GM12878 (cell line): ENCODE data around the gene ITPR2. TPM values are rescaled to one million over a fixed set of nuclear protein-coding genes. Genes with fewer than 3 reads are reported as not detected.
A peak's percentile ranks its signal among the peaks of the same experiment; 100 is the strongest.

Experiments used
- ATAC-seq: fragments of 200-7000 bp; cut with Tn5 transposase; 3 replicates; pipeline ENCODE4 v1.9.1; 2020; ENCODE audit warnings: mild to moderate bottlenecking, moderate library complexity
- BruUV-seq: library from RNA; stranded (reverse); fragments of 400-500 nt; replicated peaks from 2 replicates; lab custom pipeline; 2021; lab: Mats Ljungman, UMichigan
- CTCF ChIA-PET: fragments of 300-600 bp; sonication (Branson Sonifier 250); formaldehyde crosslinking; extraction: SDS; loops from one replicate; lab custom pipeline; 2021; ENCODE audit warnings: inconsistent platforms; lab: Yijun Ruan, JAX
- POLR2A ChIA-PET: fragments of 350-600 bp; formaldehyde crosslinking; extraction: SDS; loops from one replicate; lab custom pipeline; 2021; ENCODE audit warnings: inconsistent platforms; lab: Charles Lee
- RAD21 ChIA-PET: fragments of 300-600 bp; sonication (Branson Sonifier 250); formaldehyde crosslinking; loops from one replicate; lab custom pipeline; 2023; ENCODE audit warnings: antibody characterized with exemption; ENCODE audit not compliant: unreplicated experiment; lab: Charles Lee
- SMC1A ChIA-PET: fragments of 300-600 bp; sonication (Branson Sonifier 250); formaldehyde crosslinking; loops from one replicate; lab custom pipeline; 2023; ENCODE audit not compliant: unreplicated experiment, uncharacterized antibody; lab: Charles Lee
- DNase-seq: peaks from one replicate; pipeline ENCODE4 v3.0.0-alpha.2; 2011; ENCODE audit warnings: low read depth, low spot score
- FAIRE-seq: peaks from 3 replicates; lab custom pipeline; 2011; peaks lifted over from hg19 to GRCh38; lab: Jason Lieb, UNC
- H2AFZ ChIP-seq: 2 replicates; pipeline ENCODE4 v1.6.0; 2011; ENCODE audit warnings: low read depth, low read length, control low read depth; ENCODE audit not compliant: control insufficient read depth
- H3K27ac ChIP-seq: 2 replicates; pipeline ENCODE4 v1.5.1; 2011; ENCODE audit warnings: control low read depth; ENCODE audit not compliant: control insufficient read depth, insufficient read depth
- H3K27me3 ChIP-seq, 2 experiments: replicated peaks in 1 of 2; 2 replicates each; pipeline versions ENCODE4 v1.6.0 to v1.6.1; 2011; ENCODE audit warnings: low read length in 1 of 2; ENCODE audit not compliant: control insufficient read depth in 2 of 2, insufficient read depth in 2 of 2
- H3K36me3 ChIP-seq, 2 experiments: 2 replicates each; pipeline ENCODE4 v1.5.1; 2011; ENCODE audit warnings: low read length in 1 of 2; ENCODE audit not compliant: control insufficient read depth in 2 of 2, insufficient read depth in 2 of 2
- H3K4me1 ChIP-seq: 2 replicates; pipeline ENCODE4 v1.6.1; 2011; ENCODE audit warnings: mild to moderate bottlenecking, low read length, moderate library complexity, mixed read lengths; ENCODE audit not compliant: control insufficient read depth, insufficient read depth
- H3K4me2 ChIP-seq: 2 replicates; pipeline ENCODE4 v1.6.0; 2011; ENCODE audit warnings: control low read depth; ENCODE audit not compliant: control insufficient read depth, insufficient read depth
- H3K4me3 ChIP-seq: fragments of 200-600 bp; sonication (generic); 2 replicates; pipeline ENCODE4 v1.5.1; 2016
- H3K79me2 ChIP-seq: 2 replicates; pipeline ENCODE4 v1.6.0; 2011; ENCODE audit warnings: low read length; ENCODE audit not compliant: control insufficient read depth, insufficient read depth
- H3K9ac ChIP-seq: 2 replicates; pipeline ENCODE4 v1.8.0; 2011; ENCODE audit warnings: low read length, control low read depth, mixed read lengths; ENCODE audit not compliant: control insufficient read depth, insufficient read depth
- H3K9me3 ChIP-seq: replicated peaks from 3 replicates; pipeline ENCODE4 v1.5.1; 2011; ENCODE audit warnings: mild to moderate bottlenecking, low read length; ENCODE audit not compliant: control insufficient read depth, insufficient read depth
- H4K20me1 ChIP-seq: 2 replicates; pipeline ENCODE4 v1.6.0; 2011; ENCODE audit not compliant: control insufficient read depth, insufficient read depth
- CBFB ChIP-seq: IDR thresholded peaks from 2 replicates; pipeline ENCODE4 v1.6.1; 2016; ENCODE audit warnings: antibody characterized with exemption, low read depth
- CEBPB ChIP-seq, 2 experiments: fragments of 150-350 bp in 1 of 2; IDR thresholded peaks; 2 replicates each; pipeline ENCODE4 v1.6.1; 2012 to 2014; ENCODE audit warnings: low read depth in 2 of 2, low read length in 2 of 2, borderline replicate concordance in 1 of 2, inconsistent platforms in 1 of 2
- ESRRA ChIP-seq: IDR thresholded peaks from 2 replicates; pipeline ENCODE4 v1.6.1; 2012; ENCODE audit warnings: mild to moderate bottlenecking, low read length, improper control_type of control experiment
- ETV6 ChIP-seq, 2 experiments: fragments of 450-650 bp in 1 of 2; IDR thresholded peaks in 1 of 2; conservative IDR thresholded peaks in 1 of 2; 2 replicates each; pipeline ENCODE4 v1.6.1; 2014; ENCODE audit warnings: antibody characterized with exemption in 1 of 2, borderline replicate concordance in 1 of 2, low read depth in 1 of 2, mild to moderate bottlenecking in 1 of 2, moderate library complexity in 1 of 2
- FOXM1 ChIP-seq: IDR thresholded peaks from 2 replicates; pipeline ENCODE4 v1.6.1; 2012; ENCODE audit warnings: low read depth, mild to moderate bottlenecking, inconsistent platforms, low read length, moderate library complexity
- GABPA ChIP-seq: IDR thresholded peaks from 2 replicates; pipeline ENCODE4 v1.6.1; 2014; ENCODE audit warnings: antibody characterized with exemption, low read depth, mild to moderate bottlenecking, inconsistent platforms
- IRF4 ChIP-seq: IDR thresholded peaks from 2 replicates; pipeline ENCODE4 v1.6.1; 2011; ENCODE audit warnings: low read depth, low read length
- MEF2A ChIP-seq: IDR thresholded peaks from 2 replicates; pipeline ENCODE4 v1.6.1; 2011; ENCODE audit warnings: low read depth, mild to moderate bottlenecking, low read length, moderate library complexity; ENCODE audit not compliant: insufficient read depth
- MEF2B ChIP-seq: fragments of 450-650 bp; IDR thresholded peaks from 2 replicates; pipeline ENCODE4 v1.6.1; 2018; ENCODE audit warnings: mild to moderate bottlenecking, moderate library complexity; ENCODE audit not compliant: partially characterized antibody, poor library complexity, severe bottlenecking
- NFYA ChIP-seq: IDR thresholded peaks from 2 replicates; pipeline ENCODE4 v1.6.1; 2011; ENCODE audit warnings: low read depth, mild to moderate bottlenecking, low read length, improper control_type of control experiment, borderline replicate concordance
- NR2C1 ChIP-seq: fragments of 450-650 bp; IDR thresholded peaks from 2 replicates; pipeline ENCODE4 v1.6.1; 2017; ENCODE audit warnings: antibody characterized with exemption, mild to moderate bottlenecking, moderate library complexity
- PAX5 ChIP-seq: IDR thresholded peaks from 2 replicates; pipeline ENCODE4 v1.6.1; 2011; ENCODE audit warnings: low read depth, low read length, borderline replicate concordance
- SMAD5 ChIP-seq: IDR thresholded peaks from 2 replicates; pipeline ENCODE4 v1.6.1; 2016; ENCODE audit warnings: antibody characterized with exemption, low read depth
- TCF7 ChIP-seq: IDR thresholded peaks from 2 replicates; pipeline ENCODE4 v1.6.1; 2014; ENCODE audit warnings: antibody characterized with exemption, borderline replicate concordance
- ZNF207 ChIP-seq: fragments of 450-650 bp; IDR thresholded peaks from 2 replicates; pipeline ENCODE4 v1.6.1; 2014; ENCODE audit warnings: antibody characterized with exemption, mild to moderate bottlenecking, borderline replicate concordance
- ZNF217 ChIP-seq: fragments of 450-650 bp; IDR thresholded peaks from 2 replicates; pipeline ENCODE4 v1.6.1; 2017; ENCODE audit warnings: antibody characterized with exemption, mild to moderate bottlenecking
- WGBS: methylation state at CpG from one replicate; pipeline ENCODE4 v1.1.6; 2016; ENCODE audit warnings: low lambda C conversion rate; ENCODE audit not compliant: insufficient replicate concordance, insufficient coverage; ENCODE audit errors: missing lambda C conversion rate; 5-methylcytosine and 5-hydroxymethylcytosine counted together
- in situ Hi-C: fragments of 300-500 bp; cut with MboI; formaldehyde crosslinking; loops from 9 replicates; pipeline ENCODE4 v1.14.3; 2018; ENCODE audit warnings: mixed read lengths
- intact Hi-C: fragments of 100-400 bp; cut with micrococcal nuclease; formaldehyde crosslinking; loops from one replicate; pipeline ENCODE4 v1.14.2; 2022; ENCODE audit not compliant: unreplicated experiment
- polyA plus RNA-seq, 11 experiments: library from polyadenylated mRNA; depleted of rRNA in 4 of 11; unstranded in 6 of 11; stranded (reverse) in 5 of 11; fragments of >200 nt; fragmentation: Nextera tagmentation in 4 of 11; fragmentation: Illumina TruSeq in 1 of 11; extraction: Ambion mirVana in 4 of 11; extraction: Trizol in 1 of 11; gene quantifications; 1 replicate in 1 of 11; 2 replicates in 10 of 11; pipeline versions ENCODE4 v1.2.1 to v1.2.3, GENCODE V29; 2011 to 2016; ENCODE audit warnings: inconsistent platforms in 2 of 11, missing spikeins in 2 of 11, low read depth in 1 of 11
- total RNA-seq, 4 experiments: library from RNA; depleted of rRNA in 3 of 4; stranded (reverse); fragments of >200 nt in 3 of 4; fragmentation: Illumina TruSeq in 1 of 4; extraction: Trizol in 1 of 4; gene quantifications; 2 replicates each; pipeline versions ENCODE4 v1.2.1 to v1.2.3, GENCODE V29; 2013 to 2021
- TF ChIP-seq, protein P1 (sequence below): IDR thresholded peaks from 2 replicates; pipeline ENCODE4 v1.6.1; 2012; ENCODE audit warnings: low read depth, low read length, improper control_type of control experiment
- TF ChIP-seq, protein P2 (sequence below): fragments of 450-650 bp; formaldehyde crosslinking; IDR thresholded peaks from 2 replicates; pipeline ENCODE4 v1.5.0; 2022; ENCODE audit warnings: mild to moderate bottlenecking, missing genetic modification characterization
- TF ChIP-seq, protein P3 (sequence below): IDR thresholded peaks from 2 replicates; pipeline ENCODE4 v1.6.1; 2012; ENCODE audit warnings: low read length, inconsistent platforms

The ITPR2 gene
- total and polyA plus RNA-seq, 10 of the 15 experiments (the other 5 are each of a cell fraction or from before 2014, with no cell fraction given) = 7.5 to 76.2 (median 47.1) TPM

DNA sequence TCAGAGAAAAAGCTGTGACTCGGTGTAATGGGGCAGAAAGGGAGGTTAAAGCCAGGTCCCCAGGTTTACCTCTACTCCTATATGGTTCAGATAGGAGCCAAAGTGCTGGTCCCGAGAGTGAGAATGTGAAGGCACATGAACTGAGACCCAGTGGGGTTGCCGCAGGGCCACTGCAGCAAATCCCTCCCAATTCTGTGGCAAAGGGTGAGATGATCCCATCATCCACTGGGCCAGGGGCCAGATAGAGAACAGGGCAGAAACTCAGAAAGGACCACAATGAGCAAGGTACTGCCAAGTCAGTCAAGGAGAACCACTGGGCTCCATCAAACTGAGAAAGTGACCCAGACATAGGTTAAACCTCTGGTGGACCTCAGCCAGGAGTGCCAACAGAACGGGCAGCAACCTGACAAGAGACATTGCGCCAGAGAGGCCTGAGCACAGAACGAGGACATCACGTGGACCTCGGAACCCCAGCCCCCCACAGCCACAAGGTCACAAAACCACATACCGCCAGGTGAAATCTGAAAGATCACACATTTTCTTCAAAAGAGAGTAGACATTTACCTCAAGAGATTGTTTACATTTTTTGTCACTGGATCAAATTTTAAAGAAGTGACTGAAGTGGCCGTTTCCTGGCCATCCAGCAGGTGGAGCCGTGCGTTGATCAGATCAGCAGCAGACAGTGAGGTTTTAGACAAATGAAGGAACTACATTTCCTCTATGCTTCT, 20.5 kb upstream of the ITPR2 start:
- in situ Hi-C loops (no loop called here), intact Hi-C loops (loop anchor here (1.0 to 10.0 kb wide), 3 partner anchors 32 to 1479 kb away; partner anchors contain the start of gene TM7SF3)
- H3K4me3 ChIP-seq = no peak overlapping the region
- 52% methylated on average over 12 of the region's 12 CpGs for WGBS
- H3K36me3 ChIP-seq = no peaks in the 10 kb centered on the region
- SMC1A ChIA-PET = interaction anchor here (1.1 to 4.8 kb wide), 6 partner anchors 17 to 157 kb away, joined by 4 to 36 read pairs (median 7); no protein-coding TSS in a partner anchor
- no peaks in the 10 kb centered on the region for H3K9me3 ChIP-seq
- H3K27ac ChIP-seq = no peak overlapping the region
- no peak overlapping the region for H3K9ac ChIP-seq
- DNase-seq (no peak), FAIRE-seq (peak; percentile 96), ATAC-seq (peak; percentile 97)
- peaks cover 3% of the 10 kb centered on the region; the same call in 1 of the 2 replicates for H3K4me1 ChIP-seq
- peak overlapping the region; percentile 63 for H2AFZ ChIP-seq
- no peaks in the 10 kb centered on the region for H3K79me2 ChIP-seq
- no peaks in the 10 kb centered on the region for H4K20me1 ChIP-seq
- no peak overlapping the region for H3K4me2 ChIP-seq
- no peaks in the 10 kb centered on the region for H3K27me3 ChIP-seq
- CTCF ChIA-PET = interaction anchor here (0.8 to 13.4 kb wide), 8 partner anchors 17 to 162 kb away, joined by 3 to 158 read pairs (median 8); partner anchors contain the start of gene TM7SF3
- POLR2A ChIA-PET = no interaction called here
- RAD21 ChIA-PET = interaction anchor here (1.8 to 6.4 kb wide), 2 partner anchors 23 to 31 kb away, joined by 8 to 60 read pairs; no protein-coding TSS in a partner anchor
- no TSS peak for BruUV-seq
- no peak for TF ChIP-seq GABPA
- TF ChIP-seq PAX5 = no peak
- no peak for TF ChIP-seq TCF7
- TF ChIP-seq, protein P1, sequence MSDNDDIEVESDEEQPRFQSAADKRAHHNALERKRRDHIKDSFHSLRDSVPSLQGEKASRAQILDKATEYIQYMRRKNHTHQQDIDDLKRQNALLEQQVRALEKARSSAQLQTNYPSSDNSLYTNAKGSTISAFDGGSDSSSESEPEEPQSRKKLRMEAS = no peak
- TF ChIP-seq ESRRA = no peak
- TF ChIP-seq MEF2B = no peak
- TF ChIP-seq ETV6 (conservative IDR thresholded peaks at IDR 0.05 in 1 of 2, IDR thresholded peaks at IDR 0.05 in 1 of 2; ENCODE audit: borderline replicate concordance in 1 of 2, low read depth in 1 of 2) = no peak; a peak in 1 of 4 replicates
- TF ChIP-seq ZNF207 = no peak
- peak; percentile 69; the same call in 1 of the 2 replicates for TF ChIP-seq FOXM1
- TF ChIP-seq SMAD5 = no peak
- 0 out of 2 replicates have a peak, but pooled peaks have one; percentile 32 for TF ChIP-seq MEF2A
- TF ChIP-seq IRF4 = 0 out of 2 replicates have a peak, but pooled peaks have one; percentile 27
- no peak for TF ChIP-seq CEBPB (IDR thresholded peaks at IDR 0.05; ENCODE audit: borderline replicate concordance in 1 of 2, low read depth in 2 of 2, low read length in 2 of 2)
- TF ChIP-seq CBFB = no peak
- TF ChIP-seq NR2C1 = no peak
- no peak for TF ChIP-seq ZNF217
- TF ChIP-seq, protein P2, sequence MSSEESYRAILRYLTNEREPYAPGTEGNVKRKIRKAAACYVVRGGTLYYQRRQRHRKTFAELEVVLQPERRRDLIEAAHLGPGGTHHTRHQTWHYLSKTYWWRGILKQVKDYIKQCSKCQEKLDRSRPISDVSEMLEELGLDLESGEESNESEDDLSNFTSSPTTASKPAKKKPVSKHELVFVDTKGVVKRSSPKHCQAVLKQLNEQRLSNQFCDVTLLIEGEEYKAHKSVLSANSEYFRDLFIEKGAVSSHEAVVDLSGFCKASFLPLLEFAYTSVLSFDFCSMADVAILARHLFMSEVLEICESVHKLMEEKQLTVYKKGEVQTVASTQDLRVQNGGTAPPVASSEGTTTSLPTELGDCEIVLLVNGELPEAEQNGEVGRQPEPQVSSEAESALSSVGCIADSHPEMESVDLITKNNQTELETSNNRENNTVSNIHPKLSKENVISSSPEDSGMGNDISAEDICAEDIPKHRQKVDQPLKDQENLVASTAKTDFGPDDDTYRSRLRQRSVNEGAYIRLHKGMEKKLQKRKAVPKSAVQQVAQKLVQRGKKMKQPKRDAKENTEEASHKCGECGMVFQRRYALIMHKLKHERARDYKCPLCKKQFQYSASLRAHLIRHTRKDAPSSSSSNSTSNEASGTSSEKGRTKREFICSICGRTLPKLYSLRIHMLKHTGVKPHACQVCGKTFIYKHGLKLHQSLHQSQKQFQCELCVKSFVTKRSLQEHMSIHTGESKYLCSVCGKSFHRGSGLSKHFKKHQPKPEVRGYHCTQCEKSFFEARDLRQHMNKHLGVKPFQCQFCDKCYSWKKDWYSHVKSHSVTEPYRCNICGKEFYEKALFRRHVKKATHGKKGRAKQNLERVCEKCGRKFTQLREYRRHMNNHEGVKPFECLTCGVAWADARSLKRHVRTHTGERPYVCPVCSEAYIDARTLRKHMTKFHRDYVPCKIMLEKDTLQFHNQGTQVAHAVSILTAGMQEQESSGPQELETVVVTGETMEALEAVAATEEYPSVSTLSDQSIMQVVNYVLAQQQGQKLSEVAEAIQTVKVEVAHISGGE = no peak
- TF ChIP-seq, protein P3, sequence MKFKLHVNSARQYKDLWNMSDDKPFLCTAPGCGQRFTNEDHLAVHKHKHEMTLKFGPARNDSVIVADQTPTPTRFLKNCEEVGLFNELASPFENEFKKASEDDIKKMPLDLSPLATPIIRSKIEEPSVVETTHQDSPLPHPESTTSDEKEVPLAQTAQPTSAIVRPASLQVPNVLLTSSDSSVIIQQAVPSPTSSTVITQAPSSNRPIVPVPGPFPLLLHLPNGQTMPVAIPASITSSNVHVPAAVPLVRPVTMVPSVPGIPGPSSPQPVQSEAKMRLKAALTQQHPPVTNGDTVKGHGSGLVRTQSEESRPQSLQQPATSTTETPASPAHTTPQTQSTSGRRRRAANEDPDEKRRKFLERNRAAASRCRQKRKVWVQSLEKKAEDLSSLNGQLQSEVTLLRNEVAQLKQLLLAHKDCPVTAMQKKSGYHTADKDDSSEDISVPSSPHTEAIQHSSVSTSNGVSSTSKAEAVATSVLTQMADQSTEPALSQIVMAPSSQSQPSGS = no peak
- no peak for TF ChIP-seq NFYA
